ENCODE measurements around the gene TLL1. TPM values are rescaled to one million over a fixed set of nuclear protein-coding genes. Genes with fewer than 3 reads are reported as not detected.

TLL1 gene
- total and polyA plus RNA-seq, 2 donors (not counting 3 experiments of a cell fraction or from before 2014, with no cell fraction given) = 0.41 to 1.4 TPM

GRCh38 chr4:165826166-165826565, 46.9 kb upstream of the TLL1 start:
- no peak for TF ChIP-seq POLR2A (IDR thresholded peaks at IDR 0.05; ENCODE audit: low read depth, low read length)
- TF ChIP-seq MAX (IDR thresholded peaks at IDR 0.05; ENCODE audit: insufficient read depth, insufficient read length) = no peak
- TF ChIP-seq GATA2 (IDR thresholded peaks at IDR 0.05; ENCODE audit: insufficient read depth, insufficient read length, low read depth, low read length) = no peak
- TF ChIP-seq MYC (IDR thresholded peaks at IDR 0.05; ENCODE audit: low read depth, low read length) = no peak
- TF ChIP-seq POLR2AphosphoS5 (IDR thresholded peaks at IDR 0.05; ENCODE audit: insufficient read depth, low read depth, low read length) = no peak
- no peak for TF ChIP-seq JUN (IDR thresholded peaks at IDR 0.05; ENCODE audit: borderline replicate concordance, insufficient read depth, insufficient read length, low read depth)
- no peak for TF ChIP-seq FOS (IDR thresholded peaks at IDR 0.05; ENCODE audit: borderline replicate concordance, insufficient read depth, low read length)
- TF ChIP-seq EZH2 (IDR thresholded peaks at IDR 0.05; ENCODE audit: borderline replicate concordance, low read depth, low read length, severe bottlenecking) = no peak
- TF ChIP-seq CTCF (IDR thresholded peaks at IDR 0.05; ENCODE audit: extremely low read depth in 1 of 2, insufficient read depth in 1 of 2, low read depth in 1 of 2, low read length in 2 of 2) = no peak
- POLR2A ChIA-PET = no interaction called here

More at GRCh38 chr4:165826166-165826565, 46.9 kb upstream of the TLL1 start:
- CTCF ChIA-PET = no interaction called here
- H3K9ac ChIP-seq (replicated peaks; ENCODE audit: extremely low read depth, insufficient read depth, low read length) = no peak overlapping the region
- H3K27me3 ChIP-seq (ENCODE audit: control insufficient read depth in 2 of 2, insufficient read depth in 2 of 2, low read length in 2 of 2) = no peaks in the 10 kb centered on the region
- no TSS peak for BruUV-seq (replicated peaks)
- H3K4me2 ChIP-seq (ENCODE audit: insufficient read depth, low read length) = no peak overlapping the region
- no peak for DNase-seq (ENCODE audit: low read depth, low spot score)
- H4K20me1 ChIP-seq (replicated peaks; ENCODE audit: control insufficient read depth, extremely low read depth, insufficient read depth, low read length) = no peaks in the 10 kb centered on the region
- FAIRE-seq = no peak
- no peaks in the 10 kb centered on the region for H3K79me2 ChIP-seq (ENCODE audit: control insufficient read depth, insufficient read depth, low read length)
- H3K4me1 ChIP-seq (ENCODE audit: control insufficient read depth, extremely low read depth, insufficient read depth, low read length) = no peaks in the 10 kb centered on the region
- no peak overlapping the region for H3K4me3 ChIP-seq (replicated peaks in 1 of 3; ENCODE audit: insufficient read depth in 1 of 3, low read depth in 1 of 3, low read length in 3 of 3)
- H2AFZ ChIP-seq (ENCODE audit: low read depth, low read length) = no peak overlapping the region
- no peak overlapping the region for H3K27ac ChIP-seq (ENCODE audit: insufficient read depth, low read depth, low read length)
- H3K9me1 ChIP-seq (replicated peaks; ENCODE audit: control insufficient read depth, extremely low read depth, insufficient read depth, low read length) = no peaks in the 10 kb centered on the region
- dilution Hi-C loops (cut with MboI; ENCODE audit: extremely low pct_ligation_motif_present, low sequenced_read_pairs) = no loop called here
- H3K36me3 ChIP-seq (ENCODE audit: control insufficient read depth in 2 of 2, extremely low read depth in 1 of 2, insufficient read depth in 2 of 2, low read length in 2 of 2) = no peaks in the 10 kb centered on the region
- intact Hi-C loops (cut with micrococcal nuclease) = no loop called here
- no peaks in the 10 kb centered on the region for H3K9me3 ChIP-seq (replicated peaks; ENCODE audit: control insufficient read depth, insufficient read depth, low read length)

Data from endothelial cell of umbilical vein (primary cell).